Gastrocnemius medialis (tissue), 4 donors: ENCODE data around the gene HDGFL2. TPM values are rescaled to one million over a fixed set of nuclear protein-coding genes. Genes with fewer than 3 reads are reported as not detected.
"Not testable (repeated sequence)": the region's sequence is repeated elsewhere in the genome, so short reads cannot be mapped to it uniquely, and the experiment has no call there.

Experiments
- ATAC-seq, 2 donors: fragments of 150-250 bp; one replicate each; pipeline ENCODE4 v1.9.1; 2016
- DNase-seq, 2 donors: peaks; one replicate each; pipeline ENCODE4 v3.0.0-alpha.2; 2019
- H3K27ac ChIP-seq, 4 donors: fragments of 200-600 bp; sonication (generic); 1 replicate in 1 of 4; 2 replicates in 3 of 4; pipeline ENCODE4 v1.5.1; 2016 to 2018; ENCODE audit warnings: mild to moderate bottlenecking in 2 of 4, moderate library complexity in 1 of 4
- H3K27me3 ChIP-seq, 3 donors: fragments of 200-600 bp; sonication (generic) in 2 of 3; 1 replicate in 1 of 3; 2 replicates in 2 of 3; pipeline versions ENCODE4 v1.5.1 to v1.6.0; 2016 to 2019; ENCODE audit warnings: mild to moderate bottlenecking in 1 of 3, moderate library complexity in 1 of 3
- H3K36me3 ChIP-seq, 2 donors: fragments of 200-600 bp; sonication (generic) in 1 of 2; one replicate each; pipeline ENCODE4 v1.5.1; 2017 to 2018
- H3K4me1 ChIP-seq, 2 donors: fragments of 200-600 bp; sonication (generic) in 1 of 2; one replicate each; pipeline ENCODE4 v1.5.1; 2016 to 2017; ENCODE audit warnings: mild to moderate bottlenecking in 2 of 2
- H3K4me3 ChIP-seq, 4 donors: fragments of 200-600 bp; sonication (generic) in 3 of 4; 1 replicate in 1 of 4; 2 replicates in 3 of 4; pipeline ENCODE4 v1.5.1; 2016 to 2019; ENCODE audit warnings: mild to moderate bottlenecking in 2 of 4
- H3K9me3 ChIP-seq, 3 donors: fragments of 200-600 bp; sonication (generic) in 2 of 3; 1 replicate in 1 of 3; 2 replicates in 2 of 3; pipeline ENCODE4 v1.5.1; 2016 to 2019
- CTCF ChIP-seq, 5 experiments: fragments of 450-650 bp in 3 of 5; fragments of 200-600 bp in 2 of 5; sonication (generic) in 2 of 5; IDR thresholded peaks in 4 of 5; conservative IDR thresholded peaks in 1 of 5; 1 replicate in 4 of 5; 2 replicates in 1 of 5; pipeline ENCODE4 v1.5.1; 2016 to 2019; ENCODE audit warnings: antibody characterized with exemption in 5 of 5, mild to moderate bottlenecking in 3 of 5, moderate library complexity in 3 of 5
- POLR2A ChIP-seq, 2 donors: fragments of 450-650 bp; IDR thresholded peaks; one replicate each; pipeline ENCODE4 v1.6.1; 2017; ENCODE audit warnings: antibody characterized with exemption in 2 of 2, mild to moderate bottlenecking in 2 of 2, moderate library complexity in 2 of 2
- in situ Hi-C, 4 donors: fragments of 200-750 bp; cut with MboI; loops; one replicate each; pipeline versions ENCODE4 v1.15.0 to v1.8.0; 2017; ENCODE audit warnings: low sequenced_read_pairs in 4 of 4
- intact Hi-C: fragments of 100-400 bp; cut with DNase I; formaldehyde crosslinking; loops from one replicate; pipeline ENCODE4 v1.15.1; 2023; ENCODE audit warnings: low total_unique reads
- total RNA-seq, 4 donors: library from RNA; depleted of rRNA; stranded (reverse); fragments of >200 nt; gene quantifications; one replicate each; pipeline versions ENCODE4 v1.1.0 to v1.2.3, GENCODE V29; 2016

HDGFL2 gene
- total RNA-seq, 4 donors from 2014 or later, result 46.5 to 83.2 (median 56.1) TPM

GRCh38 chr19:4541114-4541805 is 69.2 kb downstream of the HDGFL2 start:
- Histone ChIP-seq H3K27me3 (no peaks in the 10 kb centered on the region), H3K27ac (no peak overlapping the region), H3K36me3 (no peaks in the 10 kb centered on the region), H3K4me3 (no peak overlapping the region), H3K9me3 (no peaks in the 10 kb centered on the region), H3K4me1 (peaks cover 15 to 21% of the 10 kb centered on the region in 2 donors)
- no peak for ATAC-seq
- intact Hi-C loops, result no loop called here
- TF ChIP-seq POLR2A (IDR thresholded peaks at IDR 0.05), result no peak
- no peak for TF ChIP-seq CTCF (IDR thresholded peaks at IDR 0.05 in 4 of 5, conservative IDR thresholded peaks at IDR 0.05 in 1 of 5)
- no peak for DNase-seq
- in situ Hi-C loops, result no loop called here

GRCh38 chr19:4541806-4542145 is 69.7 kb downstream of the HDGFL2 start:
- H3K9me3 ChIP-seq, ATAC-seq, H3K27me3 ChIP-seq, H3K36me3 ChIP-seq, intact Hi-C loops, H3K27ac ChIP-seq, DNase-seq, in situ Hi-C loops, H3K4me3 ChIP-seq: not testable (repeated sequence)
- H3K4me1 ChIP-seq, result peaks cover 10 to 16% of the 10 kb centered on the region in 2 donors

- intact Hi-C loops, result no loop called here
These were observed 71.1 kb downstream of the HDGFL2 start for GRCh38 chr19:4542896-4543841.

GRCh38 chr19:4543842-4544647 is 71.9 kb downstream of the HDGFL2 start:
- Histone ChIP-seq H3K4me3 (no peak overlapping the region), H3K27me3 (no peaks in the 10 kb centered on the region)

More at GRCh38 chr19:4542896-4543841, 71.1 kb downstream of the HDGFL2 start:
- H3K27me3 ChIP-seq, result no peaks in the 10 kb centered on the region
- no peaks in the 10 kb centered on the region for H3K36me3 ChIP-seq
- in situ Hi-C loops, result no loop called here
- DNase-seq (no peak), ATAC-seq (no peak)
- peak overlapping the region in 1 of 4 donors; percentile 5 for H3K4me3 ChIP-seq
- no peak overlapping the region for H3K27ac ChIP-seq
- H3K4me1 ChIP-seq, result peaks cover 0 to 2% of the 10 kb centered on the region in 2 donors
- TF ChIP-seq CTCF (IDR thresholded peaks at IDR 0.05 in 4 of 5, conservative IDR thresholded peaks at IDR 0.05 in 1 of 5) (no peak), POLR2A (IDR thresholded peaks at IDR 0.05) (no peak)
- no peaks in the 10 kb centered on the region for H3K9me3 ChIP-seq

More at GRCh38 chr19:4543842-4544647, 71.9 kb downstream of the HDGFL2 start:
- no peaks in the 10 kb centered on the region for H3K4me1 ChIP-seq
- TF ChIP-seq POLR2A (IDR thresholded peaks at IDR 0.05) (no peak), CTCF (IDR thresholded peaks at IDR 0.05 in 4 of 5, conservative IDR thresholded peaks at IDR 0.05 in 1 of 5) (no peak)
- ATAC-seq (no peak), DNase-seq (no peak)
- no peaks in the 10 kb centered on the region for H3K9me3 ChIP-seq
- intact Hi-C loops, result no loop called here
- in situ Hi-C loops, result no loop called here
- H3K27ac ChIP-seq, result no peak overlapping the region
- H3K36me3 ChIP-seq, result no peaks in the 10 kb centered on the region
